COLO829 (cell line): Measurements from ENCODE around the gene OSBP2.

ENCODE experiments used
- DNase-seq: peaks from one replicate; pipeline ENCODE4 v3.0.0; 2012; ENCODE audit warnings: low spot score

The OSBP2 gene

GRCh38 chr22:30905696-30906341 lies 211.1 kb downstream of the OSBP2 start:
- no peak for DNase-seq

GRCh38 chr22:30906411-30906810 lies 211.7 kb downstream of the OSBP2 start:
- DNase-seq, result no peak

GRCh38 chr22:30906946-30907345 lies 212.3 kb downstream of the OSBP2 start:
- no peak for DNase-seq

- DNase-seq, result no peak
Measured at GRCh38 chr22:30908051-30908461, 213.4 kb downstream of the OSBP2 start.

- no peak for DNase-seq
Measured at GRCh38 chr22:30909306-30909705, 214.6 kb downstream of the OSBP2 start.

- no peak for DNase-seq
Measured at GRCh38 chr22:30910358-30910757, 215.7 kb downstream of the OSBP2 start.

GRCh38 chr22:30918761-30919160 lies 224.1 kb downstream of the OSBP2 start:
- DNase-seq, result no peak

GRCh38 chr22:30919973-30920372 lies 225.3 kb downstream of the OSBP2 start:
- no peak for DNase-seq

- peak; percentile 86 for DNase-seq
Measured at GRCh38 chr22:30920407-30920806, 225.7 kb downstream of the OSBP2 start.

GRCh38 chr22:30921108-30921507 lies 226.4 kb downstream of the OSBP2 start:
- DNase-seq, result no peak

- DNase-seq, result peak; percentile 49
Measured at GRCh38 chr22:30922151-30922611, 227.5 kb downstream of the OSBP2 start.

- no peak for DNase-seq
Measured at GRCh38 chr22:30923168-30923900, 228.7 kb downstream of the OSBP2 start.

- no peak for DNase-seq
Measured at GRCh38 chr22:30925667-30926066, 231.0 kb downstream of the OSBP2 start.

- no peak for DNase-seq
Measured at GRCh38 chr22:30926706-30927105, 232.0 kb downstream of the OSBP2 start.

GRCh38 chr22:30927806-30928205 lies 233.1 kb downstream of the OSBP2 start:
- no peak for DNase-seq

- no peak for DNase-seq
Measured at GRCh38 chr22:30928401-30928800, 233.7 kb downstream of the OSBP2 start.

GRCh38 chr22:30930228-30930627 lies 235.6 kb downstream of the OSBP2 start:
- DNase-seq, result no peak

GRCh38 chr22:30931541-30932300 lies 237.0 kb downstream of the OSBP2 start:
- DNase-seq, result no peak

- no peak for DNase-seq
Measured at GRCh38 chr22:30932661-30933060, 238.0 kb downstream of the OSBP2 start.

GRCh38 chr22:30933457-30933856 lies 238.8 kb downstream of the OSBP2 start:
- no peak for DNase-seq

GRCh38 chr22:30934053-30934452 lies 239.4 kb downstream of the OSBP2 start:
- DNase-seq, result no peak

- no peak for DNase-seq
Measured at GRCh38 chr22:30940685-30941362, 246.2 kb downstream of the OSBP2 start.
